Occipital lobe (tissue), 2 donors: Measurements from ENCODE around the gene MYT1. TPM values are rescaled to one million over a fixed set of nuclear protein-coding genes. Genes with fewer than 3 reads are reported as not detected.

Experiments used
- DNase-seq: peaks from one replicate; lab custom pipeline; 2025; lab: John Stamatoyannopoulos, UW
- total RNA-seq: library from RNA; depleted of rRNA; stranded (reverse); fragments of >200 nt; gene quantifications from one replicate; pipeline ENCODE4 v1.2.3, GENCODE V29; 2014

Gene MYT1
- total RNA-seq, 1 donor from 2014 or later, result 5.9 TPM

DNA sequence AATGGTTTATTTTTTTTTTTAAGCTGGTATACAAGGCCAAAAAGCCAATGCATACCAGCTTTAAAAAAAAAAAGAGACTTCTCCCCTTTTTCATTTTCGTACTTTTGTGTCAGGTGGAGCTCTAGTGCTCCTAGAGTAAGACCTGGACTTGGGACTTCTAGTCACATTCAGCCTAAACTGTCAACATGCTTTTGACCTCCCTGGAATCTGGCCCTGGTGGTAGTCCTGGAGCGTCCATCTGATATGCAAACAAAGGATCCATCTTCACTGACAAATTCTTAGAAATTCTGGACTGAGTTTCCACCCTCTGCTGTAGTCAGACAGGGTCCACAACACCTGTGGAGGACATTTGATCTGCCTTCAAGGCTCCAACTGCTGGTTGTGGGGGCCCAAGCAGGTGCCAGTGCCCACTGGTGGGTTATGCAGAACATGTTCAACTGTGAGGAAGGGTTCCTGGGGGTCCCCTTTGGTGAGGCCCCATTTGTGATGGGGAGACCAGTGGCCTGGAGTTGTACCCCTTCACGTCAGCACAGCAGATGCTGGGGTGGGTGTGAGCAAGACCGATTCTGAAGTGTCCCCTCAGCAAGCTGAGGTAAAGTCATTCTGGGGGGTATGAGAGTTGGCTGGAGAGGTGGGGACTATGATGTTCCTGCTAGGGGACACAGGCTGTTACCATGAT lies 78.7 kb downstream of the MYT1 start:
- DNase-seq, result no peak

DNA sequence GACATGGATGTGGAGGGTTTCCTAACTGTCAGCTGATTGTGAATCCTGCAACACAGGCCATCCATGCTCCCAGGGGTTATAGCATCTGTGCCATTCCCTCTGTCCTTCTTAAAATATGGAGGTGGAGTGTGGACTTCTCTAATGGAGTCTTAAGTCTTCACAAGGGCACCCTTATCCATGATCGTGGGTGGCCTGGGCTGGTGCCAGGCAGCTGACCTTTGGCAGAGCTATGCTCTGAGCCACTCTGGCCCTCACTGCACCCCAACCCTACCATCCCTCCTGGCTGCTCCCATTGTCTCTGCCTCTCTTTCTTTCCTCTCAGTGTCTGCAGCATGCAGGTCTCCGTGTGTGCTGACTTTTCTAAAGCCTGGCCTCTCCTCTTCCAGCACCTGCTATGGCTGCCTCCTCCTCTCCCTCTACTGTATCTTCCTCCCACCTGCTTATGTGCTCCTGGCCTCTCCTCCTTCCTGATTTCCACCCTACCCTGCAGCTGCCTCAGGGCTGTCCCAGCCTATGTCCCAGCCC lies 80.1 kb downstream of the MYT1 start:
- DNase-seq, result no peak

DNA sequence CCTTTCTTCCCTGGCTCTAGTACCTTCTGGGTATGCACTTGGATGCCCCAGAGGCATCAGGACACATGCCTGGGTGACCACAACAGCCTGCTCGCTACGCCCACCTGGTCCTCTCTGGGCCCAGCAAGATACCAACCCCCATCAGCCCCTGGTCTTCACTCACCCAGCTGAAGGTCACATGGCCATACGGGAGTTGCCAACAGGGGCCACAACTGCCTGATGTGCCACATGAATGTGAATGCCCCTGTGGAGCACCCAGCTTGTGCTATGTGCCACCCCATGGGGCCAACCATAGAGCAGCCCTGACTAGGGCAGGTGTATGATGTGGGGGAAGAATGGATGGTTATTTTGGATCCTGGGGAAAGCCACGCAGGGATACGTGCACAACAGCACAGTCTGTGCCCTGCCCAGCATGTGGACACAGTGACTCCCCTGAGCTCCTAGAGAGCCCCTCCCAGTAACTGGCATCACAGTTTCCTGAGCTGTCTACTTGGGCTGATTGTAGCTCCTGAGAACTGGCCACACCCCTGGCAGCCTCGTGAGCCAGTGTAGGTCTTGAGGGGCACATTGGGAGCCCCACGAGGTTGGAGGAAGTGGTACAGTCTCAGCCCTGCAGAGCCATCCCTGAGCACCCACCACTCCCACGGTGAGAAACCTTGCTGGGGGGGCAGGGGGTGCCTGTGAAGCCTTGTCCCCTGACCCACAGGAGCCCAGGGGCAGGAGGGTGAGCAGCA lies 80.8 kb downstream of the MYT1 start:
- no peak for DNase-seq

DNA sequence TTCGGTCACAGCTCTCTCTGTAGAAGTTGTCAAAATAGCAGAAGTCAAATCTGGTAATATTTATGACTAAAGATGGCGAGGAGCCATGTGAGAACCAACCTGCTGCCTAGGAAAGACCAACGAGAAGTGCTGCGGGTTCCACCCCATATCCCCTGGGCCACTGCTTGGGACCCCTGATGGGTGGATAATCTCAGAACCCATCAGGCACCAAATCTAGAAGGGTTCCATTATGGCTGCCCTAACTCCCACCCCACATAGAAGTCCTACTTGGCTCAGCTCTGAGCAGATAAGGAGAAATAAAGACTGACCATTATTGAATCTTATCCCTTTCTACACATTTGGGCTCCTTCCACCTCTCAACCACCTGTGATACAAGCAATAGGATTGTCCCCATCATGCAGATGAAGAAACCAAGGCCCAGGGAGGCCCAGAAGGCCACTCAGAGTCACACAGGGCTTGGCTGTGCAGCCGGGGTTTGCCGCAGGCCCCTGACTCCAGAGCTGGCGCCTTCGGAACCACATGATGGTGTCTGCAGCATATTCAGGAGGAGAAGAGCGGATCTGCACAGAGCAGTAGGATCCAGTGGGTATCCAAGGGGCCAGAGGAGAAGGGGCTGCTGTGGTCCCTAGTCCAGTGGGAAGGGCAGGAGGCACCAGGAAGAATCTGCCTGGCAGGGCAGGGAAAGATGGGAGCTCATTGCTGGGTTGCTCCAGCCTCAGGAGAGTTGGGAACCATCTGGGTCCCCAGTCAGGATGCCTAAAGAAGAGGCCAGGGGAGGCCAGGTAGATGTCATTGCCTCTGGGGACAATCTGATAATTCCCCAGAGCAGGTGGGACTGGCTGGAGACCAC lies 81.7 kb downstream of the MYT1 start:
- no peak for DNase-seq

DNA sequence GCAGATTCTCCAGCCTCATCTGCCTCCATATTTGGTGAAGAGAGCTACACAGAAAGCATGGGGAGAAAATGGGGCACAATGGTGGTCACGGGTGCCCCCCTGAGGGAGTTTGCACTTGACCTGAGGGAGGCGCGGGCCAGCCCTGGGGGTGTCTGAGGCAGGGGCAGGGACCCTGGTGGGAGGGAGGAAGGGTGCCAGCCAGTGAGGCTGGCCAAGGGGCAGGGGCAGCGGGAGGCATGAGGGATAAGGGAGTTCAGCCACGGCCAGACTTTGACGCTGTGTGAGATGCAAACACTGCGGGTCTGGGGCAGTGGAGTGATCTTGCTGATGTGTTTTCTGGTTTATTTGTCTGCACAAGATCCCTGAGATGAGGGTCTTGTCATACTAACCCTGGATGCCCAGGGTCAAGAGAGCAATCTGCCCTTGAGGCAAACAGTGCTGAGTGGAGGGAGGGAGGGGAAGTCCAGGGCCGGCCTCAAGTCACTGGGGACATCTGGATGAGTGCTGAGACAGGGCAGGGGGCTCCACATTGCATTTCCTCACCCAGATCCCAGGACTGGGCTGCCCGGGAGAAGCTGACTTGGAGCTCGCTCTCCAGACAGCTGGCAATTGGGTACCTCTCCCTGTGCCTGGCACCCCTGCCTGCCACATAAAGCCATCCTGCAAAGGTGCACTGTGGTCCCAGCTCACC lies 82.5 kb downstream of the MYT1 start:
- DNase-seq, result no peak

DNA sequence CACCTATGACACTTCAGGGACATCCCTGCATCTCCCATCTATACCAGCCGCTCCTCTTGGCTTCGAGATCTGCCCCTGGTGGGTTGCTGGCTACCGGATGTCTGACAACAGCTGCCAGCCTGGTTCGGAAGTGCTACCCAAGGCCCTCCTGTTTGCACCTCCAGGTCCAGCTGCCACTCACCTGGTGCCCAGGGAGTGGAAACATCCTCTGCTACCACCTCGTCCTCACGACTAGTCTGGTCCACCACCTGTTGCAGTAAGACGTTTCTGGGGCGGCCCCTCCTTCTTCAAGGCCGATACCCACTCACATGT lies 83.0 kb downstream of the MYT1 start:
- DNase-seq, result no peak

DNA sequence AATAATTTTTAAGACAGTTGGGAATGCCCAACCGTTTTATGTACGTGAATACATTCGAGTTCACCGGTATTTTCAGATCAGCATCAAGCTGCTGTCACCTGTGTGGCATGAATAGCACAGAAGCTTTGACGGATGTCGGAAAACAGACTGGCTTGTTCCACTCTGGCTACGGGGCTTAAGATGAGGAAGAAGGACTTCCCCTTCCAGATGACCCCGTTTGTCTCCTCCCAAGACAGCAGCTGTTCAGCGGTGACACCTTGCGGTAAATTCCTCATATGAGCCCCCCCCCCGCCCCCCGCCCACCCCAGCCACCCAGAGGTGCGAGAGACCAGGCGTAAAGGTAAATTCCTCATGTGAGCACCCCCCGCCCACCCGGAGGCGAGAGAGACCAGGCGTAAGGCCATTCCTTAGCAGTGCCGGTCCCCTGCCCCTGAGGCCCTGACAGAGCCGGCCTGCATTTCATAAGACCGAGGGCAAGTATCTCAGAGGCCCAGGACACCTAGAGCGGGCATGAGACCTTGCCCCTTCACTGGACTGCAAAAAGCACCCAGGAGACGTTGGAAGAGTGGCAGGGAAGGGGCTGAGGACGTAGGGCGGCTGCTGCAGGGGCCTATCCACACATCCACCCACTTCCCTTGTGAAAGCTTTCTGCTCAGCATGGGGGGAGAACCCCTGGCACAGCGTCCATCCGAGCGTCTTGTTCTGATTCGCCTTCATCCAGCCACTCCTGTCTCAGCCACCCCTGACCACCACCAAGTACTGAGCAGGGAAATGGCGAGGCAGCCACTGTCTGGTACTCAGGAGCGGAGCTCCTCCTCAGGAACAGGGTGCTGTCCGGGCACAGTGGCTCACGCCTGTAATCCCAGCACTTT lies 84.0 kb downstream of the MYT1 start:
- no peak for DNase-seq

DNA sequence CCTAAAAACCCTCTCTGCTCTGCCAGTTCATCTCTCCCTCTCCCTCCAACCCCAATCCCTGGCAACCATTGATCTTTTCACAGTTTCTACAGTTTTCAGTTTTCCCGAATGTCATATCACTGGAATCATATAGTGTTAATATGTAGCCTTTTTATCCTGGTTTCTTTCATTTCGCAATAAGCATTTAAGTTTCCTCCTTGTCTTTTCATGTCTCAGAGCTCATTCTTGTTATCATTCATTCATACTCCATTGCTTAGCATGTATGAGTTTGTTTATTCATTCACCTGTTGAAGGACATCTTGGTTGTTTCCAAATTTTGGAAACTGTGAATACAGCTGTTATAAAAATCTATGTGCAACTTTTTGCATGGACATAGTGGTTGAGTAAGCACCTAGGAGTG lies 85.8 kb downstream of the MYT1 start:
- no peak for DNase-seq

DNA sequence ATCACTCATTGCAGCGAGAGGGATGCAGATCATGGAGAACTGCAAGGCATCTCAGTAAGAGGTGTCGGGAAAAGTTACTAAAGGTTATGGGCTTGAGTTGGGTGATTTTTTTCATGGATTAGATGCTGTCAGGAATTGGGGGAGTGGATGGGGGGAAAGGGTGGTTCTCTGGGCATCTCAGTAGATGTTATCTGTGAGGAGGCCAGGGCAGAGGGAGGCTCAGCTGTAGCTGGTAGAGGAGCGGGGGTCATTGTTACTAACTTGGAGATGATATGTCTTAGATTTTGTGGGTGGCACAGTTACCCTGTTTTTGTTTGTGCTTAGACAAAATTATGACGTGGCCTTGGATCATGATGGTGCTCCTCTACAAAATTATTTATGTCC lies 88.7 kb downstream of the MYT1 start:
- no peak for DNase-seq

DNA sequence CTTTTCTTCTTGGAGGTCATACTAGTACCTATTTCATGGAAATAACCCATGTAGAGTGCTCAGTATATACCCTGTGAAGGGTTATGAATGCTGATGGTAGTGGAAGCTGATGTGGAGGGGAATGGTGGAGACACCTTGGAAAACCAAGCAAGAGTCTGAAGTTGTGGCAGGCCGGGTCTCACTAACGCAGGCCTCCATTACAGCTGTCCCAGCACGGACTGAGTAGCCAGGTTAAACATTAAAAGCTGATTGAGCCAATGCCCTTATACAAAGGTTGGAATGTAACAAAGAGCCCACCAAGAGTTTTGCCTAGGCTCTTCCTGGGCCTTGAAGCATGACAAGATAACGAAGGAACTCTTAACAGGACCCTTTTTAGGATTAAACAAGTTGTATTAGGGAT lies 89.2 kb downstream of the MYT1 start:
- DNase-seq, result no peak

DNA sequence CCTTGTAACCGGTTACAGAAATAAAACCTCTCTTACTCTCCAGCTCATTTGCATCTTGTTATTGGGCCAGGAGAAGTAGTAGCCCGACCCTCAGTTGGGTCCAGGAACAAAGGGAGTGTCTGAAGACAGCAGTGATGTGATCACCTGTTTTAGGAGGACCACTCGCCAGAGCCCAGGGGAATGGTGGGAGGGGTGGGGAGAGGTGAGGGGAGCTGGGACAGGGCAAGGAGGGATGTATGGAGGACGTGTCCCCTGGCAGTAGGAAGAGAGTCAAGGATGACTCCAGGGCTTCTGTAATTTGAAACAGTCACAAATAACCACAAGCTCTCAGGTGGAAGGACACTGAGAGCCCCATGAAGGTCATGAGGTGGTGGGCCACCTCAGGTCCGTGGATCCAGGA lies 89.9 kb downstream of the MYT1 start:
- DNase-seq, result no peak

DNA sequence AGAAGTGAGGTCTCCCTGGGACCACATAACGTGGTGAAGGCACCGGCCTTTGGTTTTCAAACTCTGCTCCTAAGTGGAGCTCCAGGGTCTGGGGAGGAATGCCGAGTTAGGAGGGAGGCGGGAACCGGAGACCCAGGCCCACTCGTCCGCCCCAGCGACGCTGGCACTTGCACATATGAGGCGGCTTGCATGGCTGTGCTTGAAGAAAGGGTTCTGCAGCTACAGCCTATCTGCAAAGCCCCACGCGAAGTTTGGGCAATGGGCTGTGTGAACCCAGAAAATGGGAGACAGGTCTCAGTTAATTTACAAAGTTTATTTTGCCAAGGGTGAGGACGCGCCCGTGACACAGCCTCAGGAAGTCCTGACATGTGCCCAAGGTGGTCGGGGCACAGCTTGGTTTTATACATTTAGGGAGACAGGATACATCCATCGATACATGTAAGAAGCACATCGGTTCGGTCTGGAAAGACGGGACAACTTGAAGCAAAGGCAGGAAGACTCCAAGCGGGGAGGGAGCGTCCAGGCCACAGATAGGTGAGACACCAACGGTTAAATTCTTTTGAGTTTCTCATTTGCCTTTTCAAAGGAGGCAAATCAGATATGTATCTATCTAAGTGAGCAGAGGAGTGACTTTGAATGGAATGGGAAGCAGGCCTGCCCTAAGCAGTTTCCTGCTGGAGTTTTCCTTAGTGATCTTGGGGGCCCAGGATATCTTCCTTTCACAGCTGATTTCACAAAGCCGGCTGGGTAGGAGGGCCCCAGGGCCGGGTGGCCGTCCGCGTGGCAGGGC lies 90.5 kb downstream of the MYT1 start:
- no peak for DNase-seq

DNA sequence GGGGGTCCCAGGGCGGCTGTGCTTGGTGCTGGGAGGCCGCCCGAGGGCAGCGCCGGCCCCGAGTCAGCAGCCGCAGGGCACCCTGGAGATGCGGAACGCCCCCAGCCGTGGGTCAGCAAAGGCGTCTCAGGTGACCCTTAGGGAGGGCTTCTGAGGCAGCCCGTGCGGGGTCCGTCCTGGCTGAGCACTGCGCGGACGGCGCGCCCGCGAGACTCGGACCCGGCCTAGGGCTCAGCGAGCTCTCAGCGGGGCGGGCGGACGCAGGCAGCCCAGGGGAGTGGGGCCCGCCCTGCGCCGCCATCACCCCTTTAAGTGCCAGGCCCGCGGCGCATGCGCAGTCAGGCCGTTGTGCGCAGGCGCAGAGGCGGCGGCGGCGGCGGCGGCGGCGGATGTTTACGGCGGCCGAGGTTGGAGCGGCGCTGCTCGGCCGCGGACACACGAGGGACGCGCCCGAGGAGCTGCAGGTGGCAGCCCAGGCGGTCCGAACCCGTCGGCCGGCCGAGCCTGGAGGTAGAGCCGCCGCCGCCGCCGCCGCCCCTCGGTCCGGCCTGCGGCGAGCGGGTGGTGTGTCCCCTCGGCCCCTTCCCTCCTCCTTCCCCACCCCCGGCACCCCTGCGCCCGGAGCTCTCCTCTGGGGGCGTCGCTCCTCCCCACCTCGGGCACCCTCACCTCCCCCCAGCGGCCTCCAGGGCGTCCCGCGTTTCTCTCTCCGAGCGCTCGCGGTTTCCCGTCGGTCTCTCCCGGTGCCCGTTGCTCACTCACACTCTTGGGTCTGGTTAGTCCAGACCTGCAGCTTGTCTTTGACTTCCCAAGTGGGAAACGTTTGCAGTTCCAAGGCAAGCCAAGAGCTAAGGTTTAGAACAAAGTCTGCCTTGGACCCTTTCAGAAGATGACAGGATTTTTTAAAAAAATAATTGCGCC lies 91.4 kb downstream of the MYT1 start, which contains the start of gene PCMTD2:
TSS of gene PCMTD2 (plus strand) at position 388 of the 921 bp plus-strand sequence. CDS start 4,218 bp downstream, outside the sequence.
- peak; percentile 62 for DNase-seq

DNA sequence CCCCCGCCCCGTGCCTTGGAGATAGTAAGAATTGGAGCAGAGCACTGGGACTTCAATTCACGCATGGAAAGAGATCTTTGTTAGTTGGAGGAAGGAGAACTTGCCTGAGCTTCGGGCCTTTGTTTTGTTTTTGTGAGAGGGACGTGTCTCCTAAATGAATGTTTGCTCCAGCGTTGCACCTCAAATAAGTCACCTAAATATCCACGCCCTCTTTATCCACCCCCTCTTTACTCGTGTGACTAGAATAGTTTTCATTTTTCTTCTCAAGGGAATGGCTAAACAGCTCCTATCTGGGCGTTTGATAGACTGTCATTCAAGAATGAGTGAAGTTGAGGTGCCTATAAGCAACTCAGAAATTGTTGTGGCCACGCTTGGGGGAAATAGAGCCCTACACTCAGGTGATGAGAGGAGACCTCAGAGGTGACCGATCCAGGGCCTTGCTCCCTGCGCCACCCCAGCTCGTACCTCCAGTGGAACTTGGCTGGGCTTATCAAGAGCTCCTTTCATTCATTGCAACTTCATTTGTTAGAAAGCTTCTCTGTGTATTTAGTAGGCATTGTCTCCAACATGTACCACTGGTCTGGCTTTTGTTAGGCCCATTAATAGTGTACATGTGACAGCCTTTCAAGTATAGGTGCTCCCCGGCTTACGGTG lies 92.2 kb downstream of the MYT1 start:
- no peak for DNase-seq

DNA sequence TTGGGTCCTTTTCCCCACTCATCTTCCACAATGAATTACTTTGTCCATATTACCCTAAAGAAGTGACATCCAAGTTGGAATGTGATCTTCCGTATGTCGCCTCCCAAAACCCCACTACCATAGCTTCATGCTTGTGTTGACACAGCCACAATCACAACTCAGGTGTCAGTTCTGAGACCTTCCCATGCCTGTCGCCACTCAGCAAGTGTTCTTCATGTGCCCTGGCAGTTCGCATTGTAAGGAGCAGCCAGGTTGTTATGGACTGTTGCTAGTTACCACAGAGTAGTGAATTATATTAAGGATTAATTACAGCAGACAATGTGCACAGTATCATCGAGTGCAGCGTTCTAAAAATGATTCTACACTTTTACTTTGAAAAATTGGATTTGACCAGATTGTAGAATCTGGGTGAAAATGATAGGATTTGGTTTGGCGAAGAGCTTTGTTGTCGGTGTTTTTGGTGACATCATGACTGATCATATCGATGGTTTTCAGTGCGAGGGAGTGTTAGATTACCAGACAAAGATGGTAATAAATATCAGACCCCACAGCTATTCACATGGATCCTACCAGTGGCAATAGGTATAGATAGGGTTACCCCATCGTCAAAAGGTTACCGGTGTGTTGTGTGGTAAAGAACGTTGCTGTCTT lies 93.0 kb downstream of the MYT1 start:
- no peak for DNase-seq

DNA sequence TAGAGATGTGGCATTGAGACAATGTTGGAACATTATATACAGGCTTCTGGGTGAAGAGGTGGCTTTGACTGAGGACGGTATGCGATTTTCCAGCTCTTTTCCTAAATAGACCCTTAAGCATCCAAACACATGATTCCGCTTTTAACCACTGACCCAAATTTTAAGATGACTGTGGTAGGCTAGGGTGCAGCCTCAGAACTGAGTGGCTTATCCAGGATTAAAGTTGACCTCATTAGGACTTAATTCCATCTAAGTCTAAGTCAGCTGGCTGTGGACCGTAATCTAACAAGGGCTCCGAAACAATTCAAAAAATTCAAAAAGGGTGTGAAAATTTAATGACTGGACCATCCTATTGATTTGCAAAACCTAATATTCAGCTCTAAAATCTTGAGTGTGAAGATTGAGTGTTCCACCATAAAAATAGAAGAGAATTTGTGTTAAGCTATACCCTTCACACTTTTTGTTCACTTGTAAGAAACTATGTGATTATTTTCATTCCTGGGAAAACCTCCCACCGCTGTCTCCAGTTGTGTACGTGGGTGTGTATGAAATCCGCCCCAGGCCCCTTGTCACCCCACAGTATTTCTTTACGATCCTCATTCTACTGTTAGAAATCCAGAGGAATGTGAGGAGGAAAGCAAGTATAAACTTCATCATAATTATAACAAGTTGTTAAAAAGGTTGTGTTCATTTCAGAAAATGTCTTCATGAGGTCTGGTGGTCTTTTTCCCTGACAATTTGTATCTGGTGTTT lies 94.0 kb downstream of the MYT1 start:
- no peak for DNase-seq

DNA sequence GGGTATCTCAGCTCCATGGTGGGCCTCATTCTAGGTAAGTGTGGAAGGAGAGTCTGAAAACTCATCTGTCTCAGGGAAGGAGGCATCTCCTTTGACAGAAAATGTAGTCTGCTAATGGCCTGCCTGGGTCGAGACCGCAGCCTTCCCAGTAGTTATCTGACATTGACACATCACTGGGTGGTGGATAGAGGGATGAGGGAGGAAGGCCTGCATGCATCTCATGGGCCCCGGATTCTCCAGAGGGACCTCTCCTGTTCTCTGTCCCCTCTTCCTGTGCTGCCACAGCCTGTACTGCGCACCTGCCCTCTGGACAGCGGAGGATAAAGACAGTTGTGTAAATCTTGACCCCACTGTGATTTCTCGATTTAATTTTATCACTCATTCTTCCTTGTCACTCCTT lies 96.0 kb downstream of the MYT1 start:
- DNase-seq, result no peak
